Measurements from ENCODE around the gene WBP2. TPM values are rescaled to one million over a fixed set of nuclear protein-coding genes. Genes with fewer than 3 reads are reported as not detected.

Gene WBP2
- total RNA-seq, 2 donors from 2014 or later: 74.3 to 82.7 TPM

DNA sequence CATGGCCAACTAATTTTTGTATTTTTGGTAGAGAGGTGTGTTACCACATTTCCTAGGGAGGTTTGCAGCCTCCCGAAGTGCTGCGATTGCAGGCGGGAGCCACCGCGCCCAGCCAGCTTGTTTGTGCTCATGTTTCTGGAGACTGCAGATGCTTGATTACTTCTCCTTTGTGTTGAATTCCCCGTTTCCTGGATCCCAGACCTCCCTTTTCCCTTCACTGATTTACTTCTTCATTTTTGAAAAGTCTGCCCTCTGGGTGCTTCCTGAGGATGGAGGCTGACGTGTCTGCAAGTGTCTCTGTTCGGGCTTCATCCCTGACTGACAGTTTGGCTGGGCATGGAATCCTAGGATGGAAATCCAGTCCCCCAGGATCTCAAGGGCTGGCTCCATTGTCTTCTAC, 30.3 kb upstream of the WBP2 start:
- H3K27ac Mint-ChIP-seq: no peak overlapping the region
- no peak overlapping the region for H3K4me3 Mint-ChIP-seq
- H3K9me3 Mint-ChIP-seq: no peaks in the 10 kb centered on the region
- Histone ChIP-seq H3K36me3 (ENCODE audit: control insufficient read depth, insufficient read depth, low read length) (peaks cover 9% of the 10 kb centered on the region), H3K9me3 (ENCODE audit: control insufficient read depth, low read length) (no peaks in the 10 kb centered on the region), H3K27ac (ENCODE audit: low read depth, low read length) (no peak overlapping the region), H3K9ac (ENCODE audit: extremely low read depth, low read length, poor library complexity, severe bottlenecking) (no peak overlapping the region), H3K27me3 (ENCODE audit: control insufficient read depth, insufficient read depth, low read length, poor library complexity, severe bottlenecking) (no peaks in the 10 kb centered on the region), H3K4me1 (ENCODE audit: control insufficient read depth, insufficient read depth, low read length) (no peaks in the 10 kb centered on the region), H3K4me3 (ENCODE audit: low read length) (no peak overlapping the region)
- peaks cover 19% of the 10 kb centered on the region for H3K27me3 Mint-ChIP-seq (ENCODE audit: insufficient read depth)
- peaks cover 10% of the 10 kb centered on the region for H3K36me3 Mint-ChIP-seq (ENCODE audit: low read depth)
- H3K4me1 Mint-ChIP-seq: no peaks in the 10 kb centered on the region
- no peak for DNase-seq
- TF ChIP-seq, protein P1, sequence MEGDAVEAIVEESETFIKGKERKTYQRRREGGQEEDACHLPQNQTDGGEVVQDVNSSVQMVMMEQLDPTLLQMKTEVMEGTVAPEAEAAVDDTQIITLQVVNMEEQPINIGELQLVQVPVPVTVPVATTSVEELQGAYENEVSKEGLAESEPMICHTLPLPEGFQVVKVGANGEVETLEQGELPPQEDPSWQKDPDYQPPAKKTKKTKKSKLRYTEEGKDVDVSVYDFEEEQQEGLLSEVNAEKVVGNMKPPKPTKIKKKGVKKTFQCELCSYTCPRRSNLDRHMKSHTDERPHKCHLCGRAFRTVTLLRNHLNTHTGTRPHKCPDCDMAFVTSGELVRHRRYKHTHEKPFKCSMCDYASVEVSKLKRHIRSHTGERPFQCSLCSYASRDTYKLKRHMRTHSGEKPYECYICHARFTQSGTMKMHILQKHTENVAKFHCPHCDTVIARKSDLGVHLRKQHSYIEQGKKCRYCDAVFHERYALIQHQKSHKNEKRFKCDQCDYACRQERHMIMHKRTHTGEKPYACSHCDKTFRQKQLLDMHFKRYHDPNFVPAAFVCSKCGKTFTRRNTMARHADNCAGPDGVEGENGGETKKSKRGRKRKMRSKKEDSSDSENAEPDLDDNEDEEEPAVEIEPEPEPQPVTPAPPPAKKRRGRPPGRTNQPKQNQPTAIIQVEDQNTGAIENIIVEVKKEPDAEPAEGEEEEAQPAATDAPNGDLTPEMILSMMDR (conservative IDR thresholded peaks at IDR 0.05): no peak
- 92 to 96% methylated on average over 8 of the region's 8 CpGs for WGBS, 2 experiments (ENCODE audit: insufficient coverage in 1 of 2, insufficient read length in 1 of 2)

- H3K36me3 ChIP-seq (ENCODE audit: control insufficient read depth, insufficient read depth, low read length): no peaks in the 10 kb centered on the region
- no peak overlapping the region for H3K4me3 ChIP-seq (ENCODE audit: low read length)
- Mint-ChIP-seq H3K4me3 (no peak overlapping the region), H3K36me3 (ENCODE audit: low read depth) (no peaks in the 10 kb centered on the region), H3K27me3 (ENCODE audit: insufficient read depth) (peaks cover 45% of the 10 kb centered on the region), H3K9me3 (no peaks in the 10 kb centered on the region), H3K27ac (no peak overlapping the region), H3K4me1 (peaks cover 4% of the 10 kb centered on the region)
- H3K9ac ChIP-seq (ENCODE audit: extremely low read depth, low read length, poor library complexity, severe bottlenecking): no peak overlapping the region
- no peaks in the 10 kb centered on the region for H3K4me1 ChIP-seq (ENCODE audit: control insufficient read depth, insufficient read depth, low read length)
- no peak for DNase-seq
- peaks cover 34% of the 10 kb centered on the region for H3K27me3 ChIP-seq (ENCODE audit: control insufficient read depth, insufficient read depth, low read length, poor library complexity, severe bottlenecking)
- H3K27ac ChIP-seq (ENCODE audit: low read depth, low read length): no peak overlapping the region
- no peaks in the 10 kb centered on the region for H3K9me3 ChIP-seq (ENCODE audit: control insufficient read depth, low read length)
- WGBS, 2 experiments (ENCODE audit: insufficient coverage in 1 of 2, insufficient read length in 1 of 2): 92 to 95% methylated on average over 11 to 15 of the region's 15 CpGs
- TF ChIP-seq, protein P1 (conservative IDR thresholded peaks at IDR 0.05): no peak
Observed at GRCh38 chr17:75881678-75882454, 26.7 kb upstream of the WBP2 start.

- no peak overlapping the region for H3K4me3 Mint-ChIP-seq
Observed at GRCh38 chr17:75880266-75880665, 25.1 kb upstream of the WBP2 start.

More at GRCh38 chr17:75880266-75880665, 25.1 kb upstream of the WBP2 start:
- Histone ChIP-seq H3K27ac (ENCODE audit: low read depth, low read length) (no peak overlapping the region), H3K36me3 (ENCODE audit: control insufficient read depth, insufficient read depth, low read length) (no peaks in the 10 kb centered on the region), H3K9me3 (ENCODE audit: control insufficient read depth, low read length) (no peaks in the 10 kb centered on the region), H3K27me3 (ENCODE audit: control insufficient read depth, insufficient read depth, low read length, poor library complexity, severe bottlenecking) (peaks cover 39% of the 10 kb centered on the region), H3K4me1 (ENCODE audit: control insufficient read depth, insufficient read depth, low read length) (no peaks in the 10 kb centered on the region), H3K9ac (ENCODE audit: extremely low read depth, low read length, poor library complexity, severe bottlenecking) (no peak overlapping the region), H3K4me3 (ENCODE audit: low read length) (no peak overlapping the region)
- H3K9me3 Mint-ChIP-seq: no peaks in the 10 kb centered on the region
- peaks cover 50% of the 10 kb centered on the region for H3K27me3 Mint-ChIP-seq (ENCODE audit: insufficient read depth)
- TF ChIP-seq, protein P1 (conservative IDR thresholded peaks at IDR 0.05): no peak
- no peaks in the 10 kb centered on the region for H3K36me3 Mint-ChIP-seq (ENCODE audit: low read depth)
- WGBS, 2 experiments (ENCODE audit: insufficient coverage in 1 of 2, insufficient read length in 1 of 2): 76 to 81% methylated on average over 6 to 7 of the region's 7 CpGs
- DNase-seq: no peak
- peaks cover 10% of the 10 kb centered on the region for H3K4me1 Mint-ChIP-seq
- H3K27ac Mint-ChIP-seq: no peak overlapping the region
